Esophagus squamous epithelium (tissue), 4 donors: Measurements from ENCODE around the gene TAF13.

Experiments
- POLR2A ChIP-seq, 4 donors: fragments of 450-650 bp; IDR thresholded peaks; one replicate each; pipeline ENCODE4 v1.6.1; 2017; ENCODE audit warnings: antibody characterized with exemption in 4 of 4, mild to moderate bottlenecking in 4 of 4, moderate library complexity in 3 of 4
- TF ChIP-seq, protein P1 (sequence below), 6 experiments: fragments of 450-650 bp in 4 of 6; fragments of 200-600 bp in 2 of 6; sonication (generic) in 2 of 6; IDR thresholded peaks; one replicate each; pipeline ENCODE4 v1.5.1; 2016 to 2019; ENCODE audit warnings: antibody characterized with exemption in 6 of 6, mild to moderate bottlenecking in 4 of 6, moderate library complexity in 4 of 6

DNA sequence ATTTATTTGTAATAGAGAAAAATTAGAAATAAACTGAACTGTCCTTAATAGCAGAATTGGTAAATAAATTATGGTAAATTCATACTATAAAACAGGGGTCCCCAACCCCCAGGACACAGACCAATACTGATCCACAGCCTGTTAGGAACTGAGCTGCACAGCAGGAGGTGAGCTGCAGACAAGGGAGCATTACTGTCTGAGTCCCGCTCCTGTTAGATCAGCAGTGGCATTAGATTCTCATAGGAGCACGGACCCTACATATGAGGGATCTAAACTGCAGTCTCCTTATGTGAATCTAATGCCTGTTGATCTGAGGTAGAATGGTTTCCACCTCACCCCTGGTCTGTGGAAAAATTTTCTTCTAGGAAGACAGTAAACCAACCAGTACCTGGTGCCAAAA, 41.4 kb downstream of the TAF13 start:
- TF ChIP-seq, protein P1, sequence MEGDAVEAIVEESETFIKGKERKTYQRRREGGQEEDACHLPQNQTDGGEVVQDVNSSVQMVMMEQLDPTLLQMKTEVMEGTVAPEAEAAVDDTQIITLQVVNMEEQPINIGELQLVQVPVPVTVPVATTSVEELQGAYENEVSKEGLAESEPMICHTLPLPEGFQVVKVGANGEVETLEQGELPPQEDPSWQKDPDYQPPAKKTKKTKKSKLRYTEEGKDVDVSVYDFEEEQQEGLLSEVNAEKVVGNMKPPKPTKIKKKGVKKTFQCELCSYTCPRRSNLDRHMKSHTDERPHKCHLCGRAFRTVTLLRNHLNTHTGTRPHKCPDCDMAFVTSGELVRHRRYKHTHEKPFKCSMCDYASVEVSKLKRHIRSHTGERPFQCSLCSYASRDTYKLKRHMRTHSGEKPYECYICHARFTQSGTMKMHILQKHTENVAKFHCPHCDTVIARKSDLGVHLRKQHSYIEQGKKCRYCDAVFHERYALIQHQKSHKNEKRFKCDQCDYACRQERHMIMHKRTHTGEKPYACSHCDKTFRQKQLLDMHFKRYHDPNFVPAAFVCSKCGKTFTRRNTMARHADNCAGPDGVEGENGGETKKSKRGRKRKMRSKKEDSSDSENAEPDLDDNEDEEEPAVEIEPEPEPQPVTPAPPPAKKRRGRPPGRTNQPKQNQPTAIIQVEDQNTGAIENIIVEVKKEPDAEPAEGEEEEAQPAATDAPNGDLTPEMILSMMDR (IDR thresholded peaks at IDR 0.05), result no peak
- TF ChIP-seq POLR2A (IDR thresholded peaks at IDR 0.05), result no peak
